Thymus (tissue), 11 donors: ENCODE results near the gene B4GALT6. TPM values are rescaled to one million over a fixed set of nuclear protein-coding genes. Genes with fewer than 3 reads are reported as not detected.

ENCODE experiments used
- DNase-seq, 9 donors: peaks; one replicate each; pipeline ENCODE4 v3.0.0-alpha.2; 2013; ENCODE audit warnings: low spot score in 9 of 9, low read depth in 6 of 9, missing footprints in 1 of 9
- H3K27ac ChIP-seq, 2 donors: one replicate each; pipeline ENCODE4 v1.5.1; 2013; ENCODE audit warnings: control low read depth in 1 of 2, low read depth in 1 of 2, low read length in 1 of 2, mild to moderate bottlenecking in 1 of 2, moderate library complexity in 1 of 2
- H3K27me3 ChIP-seq, 2 donors: one replicate each; pipeline ENCODE4 v1.5.1; 2013; ENCODE audit warnings: low read length in 1 of 2; ENCODE audit not compliant: control insufficient read depth in 2 of 2, insufficient read depth in 1 of 2
- H3K36me3 ChIP-seq, 2 donors: one replicate each; pipeline ENCODE4 v1.5.1; 2013; ENCODE audit warnings: low read length in 1 of 2, mild to moderate bottlenecking in 1 of 2, moderate library complexity in 1 of 2; ENCODE audit not compliant: control insufficient read depth in 2 of 2, insufficient read depth in 2 of 2
- H3K4me1 ChIP-seq, 2 donors: one replicate each; pipeline ENCODE4 v1.5.1; 2013; ENCODE audit warnings: low read length in 2 of 2; ENCODE audit not compliant: control insufficient read depth in 2 of 2, insufficient read depth in 2 of 2
- H3K4me3 ChIP-seq, 2 donors: one replicate each; pipeline ENCODE4 v1.5.1; 2013; ENCODE audit warnings: low read length in 2 of 2, control low read depth in 1 of 2, mild to moderate bottlenecking in 1 of 2
- H3K9me3 ChIP-seq, 2 donors: one replicate each; pipeline ENCODE4 v1.5.1; 2013; ENCODE audit warnings: low read length in 1 of 2, mild to moderate bottlenecking in 1 of 2; ENCODE audit not compliant: control insufficient read depth in 2 of 2, insufficient read depth in 1 of 2
- WGBS: extraction: QIAGEN DNeasy Blood & Tissue Kit; methylation state at CpG from one replicate; pipeline ENCODE4 v1.1.7; 2013; 5-methylcytosine and 5-hydroxymethylcytosine counted together
- polyA plus RNA-seq: library from polyadenylated mRNA; stranded (reverse); fragments of 200-250 nt; gene quantifications from one replicate; pipeline ENCODE4 v1.2.3, GENCODE V29; 2013
- total RNA-seq: library from RNA; stranded (reverse); fragments of 120-200 nt; gene quantifications from one replicate; pipeline ENCODE4 v1.2.4, GENCODE V29; 2013
- donor health status: healthy.

Gene B4GALT6
- total and polyA plus RNA-seq, 2 donors, result 6.6 to 9.5 TPM

- Histone ChIP-seq H3K27ac (no peak overlapping the region), H3K9me3 (no peaks in the 10 kb centered on the region), H3K27me3 (no peaks in the 10 kb centered on the region), H3K4me1 (peaks cover 3% of the 10 kb centered on the region in 2 donors), H3K4me3 (no peak overlapping the region), H3K36me3 (no peaks in the 10 kb centered on the region)
- 92% methylated on average over 1 of the region's 1 CpG for WGBS
- DNase-seq, result no peak
These were observed 110.0 kb downstream of the B4GALT6 start for GRCh38 chr18:31574359-31574758.

Other genes with a start within 250 kb of the B4GALT6 start
- gene DSG3, start 236.8 kb downstream of the B4GALT6 start, total RNA-seq, result 17.1 TPM
- 42.1 TPM for gene DSG3, start 236.8 kb downstream of the B4GALT6 start, polyA plus RNA-seq
- 16.0 TPM for gene DSG2, start 186.4 kb downstream of the B4GALT6 start, total RNA-seq
- gene DSG2, start 186.4 kb downstream of the B4GALT6 start, polyA plus RNA-seq, result 25.7 TPM
- 1.5 TPM for gene TTR, start 92.7 kb downstream of the B4GALT6 start, total RNA-seq
- 8.8 TPM for gene TTR, start 92.7 kb downstream of the B4GALT6 start, polyA plus RNA-seq
- 0.09 TPM for gene SLC25A52, start 76.3 kb upstream of the B4GALT6 start, total RNA-seq
- not detected for gene SLC25A52, start 76.3 kb upstream of the B4GALT6 start, polyA plus RNA-seq